ENCODE results near the gene ZFAND3.

Gene ZFAND3

DNA sequence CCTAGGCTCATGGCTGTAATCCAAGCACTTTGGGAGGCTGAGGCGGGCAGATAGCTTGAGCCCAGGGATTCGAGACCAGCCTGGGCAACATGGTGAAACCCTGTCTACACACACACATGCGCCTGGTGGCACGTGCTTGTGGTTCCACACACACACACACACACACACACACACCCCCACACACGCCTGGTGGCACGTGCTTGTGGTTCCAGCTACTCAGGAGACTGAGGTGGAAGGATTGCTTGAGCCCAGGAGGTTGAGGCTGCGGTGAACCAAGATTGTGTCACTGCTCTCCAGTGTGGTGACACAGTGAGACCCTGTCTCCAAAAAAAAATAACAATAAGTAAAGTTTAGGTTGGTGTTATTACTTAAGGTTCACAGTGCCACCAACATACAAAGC lies 165.8 kb downstream of the ZFAND3 start:
- Histone ChIP-seq H3K14ac (ENCODE audit: low read length in 2 of 2) (peak overlapping the region in 1 of 2 experiments; percentile 2), H4K91ac (ENCODE audit: low read length) (no peak overlapping the region), H3K4me1 (ENCODE audit: control insufficient read depth, insufficient read depth, low read depth, low read length) (peaks cover 8% of the 10 kb centered on the region), H3K4me3 (ENCODE audit: insufficient read depth in 1 of 2, low read depth in 1 of 2, low read length in 2 of 2) (no peak overlapping the region), H3K27me3 (ENCODE audit: control insufficient read depth in 1 of 2, insufficient read depth in 1 of 2, low read length in 2 of 2) (no peaks in the 10 kb centered on the region), H3K9ac (ENCODE audit: low read length) (no peak overlapping the region), H2BK120ac (ENCODE audit: low read depth, low read length) (no peak overlapping the region), H2BK15ac (ENCODE audit: low read depth, poor library complexity, severe bottlenecking) (no peak overlapping the region), H3K79me1 (replicated peaks; ENCODE audit: low read length, poor library complexity, severe bottlenecking) (peaks cover 8% of the 10 kb centered on the region), H2BK5ac (ENCODE audit: low read depth, low read length, poor library complexity, severe bottlenecking) (no peak overlapping the region), H3K18ac (ENCODE audit: low read depth in 1 of 2, low read length in 2 of 2) (no peak overlapping the region), H3K4me2 (ENCODE audit: low read length, poor library complexity, severe bottlenecking) (no peak overlapping the region), H3K9me3 (ENCODE audit: control insufficient read depth, low read length) (no peaks in the 10 kb centered on the region), H4K8ac (ENCODE audit: low read length) (no peak overlapping the region), H2BK12ac (ENCODE audit: low read length in 2 of 2) (no peak overlapping the region), H2AK5ac (ENCODE audit: low read length, severe bottlenecking) (no peak overlapping the region), H3K36me3 (ENCODE audit: control insufficient read depth in 1 of 2, insufficient read depth in 2 of 2, low read depth in 1 of 2, low read length in 2 of 2) (no peaks in the 10 kb centered on the region), H3K27ac (ENCODE audit: low read length, poor library complexity, severe bottlenecking) (no peak overlapping the region), H3K23ac (ENCODE audit: low read length in 2 of 2) (no peak overlapping the region), H2AFZ (ENCODE audit: low read depth, low read length) (no peak overlapping the region), H3K4ac (ENCODE audit: low read depth in 1 of 2, low read length in 2 of 2) (no peak overlapping the region)
- no peak for DNase-seq
- WGBS = 94% methylated on average over 5 of the region's 7 CpGs

- Histone ChIP-seq H3K27ac (ENCODE audit: low read length, poor library complexity, severe bottlenecking) (no peak overlapping the region), H3K79me1 (replicated peaks; ENCODE audit: low read length, poor library complexity, severe bottlenecking) (peaks cover 4% of the 10 kb centered on the region), H3K23ac (ENCODE audit: low read length in 2 of 2) (no peak overlapping the region), H3K18ac (ENCODE audit: low read depth in 1 of 2, low read length in 2 of 2) (no peak overlapping the region), H3K14ac (ENCODE audit: low read length in 2 of 2) (no peak overlapping the region), H2BK120ac (ENCODE audit: low read depth, low read length) (no peak overlapping the region), H4K8ac (ENCODE audit: low read length) (no peak overlapping the region), H3K9me3 (ENCODE audit: control insufficient read depth, low read length) (no peaks in the 10 kb centered on the region), H3K4me3 (ENCODE audit: insufficient read depth in 1 of 2, low read depth in 1 of 2, low read length in 2 of 2) (no peak overlapping the region), H2BK12ac (ENCODE audit: low read length in 2 of 2) (no peak overlapping the region), H2BK5ac (ENCODE audit: low read depth, low read length, poor library complexity, severe bottlenecking) (no peak overlapping the region), H3K9ac (ENCODE audit: low read length) (peak overlapping the region; percentile 65), H3K4me2 (ENCODE audit: low read length, poor library complexity, severe bottlenecking) (no peak overlapping the region), H3K36me3 (ENCODE audit: control insufficient read depth in 1 of 2, insufficient read depth in 2 of 2, low read depth in 1 of 2, low read length in 2 of 2) (no peaks in the 10 kb centered on the region), H3K4ac (ENCODE audit: low read depth in 1 of 2, low read length in 2 of 2) (no peak overlapping the region), H3K27me3 (ENCODE audit: control insufficient read depth in 1 of 2, insufficient read depth in 1 of 2, low read length in 2 of 2) (no peaks in the 10 kb centered on the region), H2AK5ac (ENCODE audit: low read length, severe bottlenecking) (no peak overlapping the region), H2AFZ (ENCODE audit: low read depth, low read length) (no peak overlapping the region), H4K91ac (ENCODE audit: low read length) (no peak overlapping the region), H2BK15ac (ENCODE audit: low read depth, poor library complexity, severe bottlenecking) (no peak overlapping the region), H3K4me1 (ENCODE audit: control insufficient read depth, insufficient read depth, low read depth, low read length) (peaks cover 11% of the 10 kb centered on the region)
- peak; percentile 41 for DNase-seq
- 100% methylated on average over 1 of the region's 1 CpG for WGBS
Measured at GRCh38 chr6:37987018-37987417, 167.5 kb downstream of the ZFAND3 start.

- DNase-seq = no peak
- no peak overlapping the region for H2BK120ac ChIP-seq (ENCODE audit: low read depth, low read length)
- no peak overlapping the region for H2BK5ac ChIP-seq (ENCODE audit: low read depth, low read length, poor library complexity, severe bottlenecking)
- H3K4me1 ChIP-seq (ENCODE audit: control insufficient read depth, insufficient read depth, low read depth, low read length) = peaks cover 11% of the 10 kb centered on the region
- H3K36me3 ChIP-seq (ENCODE audit: control insufficient read depth in 1 of 2, insufficient read depth in 2 of 2, low read depth in 1 of 2, low read length in 2 of 2) = no peaks in the 10 kb centered on the region
- H2BK12ac ChIP-seq (ENCODE audit: low read length in 2 of 2) = no peak overlapping the region
- H3K4me2 ChIP-seq (ENCODE audit: low read length, poor library complexity, severe bottlenecking) = no peak overlapping the region
- H3K9ac ChIP-seq (ENCODE audit: low read length) = peak overlapping the region; percentile 65
- H3K14ac ChIP-seq (ENCODE audit: low read length in 2 of 2) = no peak overlapping the region
- H4K91ac ChIP-seq (ENCODE audit: low read length) = no peak overlapping the region
- no peak overlapping the region for H3K18ac ChIP-seq (ENCODE audit: low read depth in 1 of 2, low read length in 2 of 2)
- no peak overlapping the region for H4K8ac ChIP-seq (ENCODE audit: low read length)
- no peaks in the 10 kb centered on the region for H3K9me3 ChIP-seq (ENCODE audit: control insufficient read depth, low read length)
- no peak overlapping the region for H3K4me3 ChIP-seq (ENCODE audit: insufficient read depth in 1 of 2, low read depth in 1 of 2, low read length in 2 of 2)
- no CpG with 5 or more reads among the region's 2 CpGs for WGBS
- peak overlapping the region; percentile 1 for H3K27ac ChIP-seq (ENCODE audit: low read length, poor library complexity, severe bottlenecking)
- no peak overlapping the region for H2BK15ac ChIP-seq (ENCODE audit: low read depth, poor library complexity, severe bottlenecking)
- peaks cover 4% of the 10 kb centered on the region for H3K79me1 ChIP-seq (replicated peaks; ENCODE audit: low read length, poor library complexity, severe bottlenecking)
- no peak overlapping the region for H3K4ac ChIP-seq (ENCODE audit: low read depth in 1 of 2, low read length in 2 of 2)
- no peak overlapping the region for H2AK5ac ChIP-seq (ENCODE audit: low read length, severe bottlenecking)
- H3K23ac ChIP-seq (ENCODE audit: low read length in 2 of 2) = no peak overlapping the region
- no peak overlapping the region for H2AFZ ChIP-seq (ENCODE audit: low read depth, low read length)
- no peaks in the 10 kb centered on the region for H3K27me3 ChIP-seq (ENCODE audit: control insufficient read depth in 1 of 2, insufficient read depth in 1 of 2, low read length in 2 of 2)
Measured at GRCh38 chr6:37987559-37987958, 168.0 kb downstream of the ZFAND3 start.

- Histone ChIP-seq H2BK120ac (ENCODE audit: low read depth, low read length) (no peak overlapping the region), H3K27me3 (ENCODE audit: control insufficient read depth in 1 of 2, insufficient read depth in 1 of 2, low read length in 2 of 2) (no peaks in the 10 kb centered on the region), H3K4ac (ENCODE audit: low read depth in 1 of 2, low read length in 2 of 2) (no peak overlapping the region), H3K9ac (ENCODE audit: low read length) (peak overlapping the region; percentile 65), H3K4me1 (ENCODE audit: control insufficient read depth, insufficient read depth, low read depth, low read length) (peaks cover 11% of the 10 kb centered on the region), H2AFZ (ENCODE audit: low read depth, low read length) (no peak overlapping the region), H4K8ac (ENCODE audit: low read length) (no peak overlapping the region), H3K4me3 (ENCODE audit: insufficient read depth in 1 of 2, low read depth in 1 of 2, low read length in 2 of 2) (no peak overlapping the region), H2BK15ac (ENCODE audit: low read depth, poor library complexity, severe bottlenecking) (no peak overlapping the region), H2BK12ac (ENCODE audit: low read length in 2 of 2) (no peak overlapping the region), H2BK5ac (ENCODE audit: low read depth, low read length, poor library complexity, severe bottlenecking) (no peak overlapping the region), H3K36me3 (ENCODE audit: control insufficient read depth in 1 of 2, insufficient read depth in 2 of 2, low read depth in 1 of 2, low read length in 2 of 2) (no peaks in the 10 kb centered on the region), H3K9me3 (ENCODE audit: control insufficient read depth, low read length) (no peaks in the 10 kb centered on the region), H3K27ac (ENCODE audit: low read length, poor library complexity, severe bottlenecking) (no peak overlapping the region), H3K4me2 (ENCODE audit: low read length, poor library complexity, severe bottlenecking) (no peak overlapping the region), H3K14ac (ENCODE audit: low read length in 2 of 2) (no peak overlapping the region), H3K18ac (ENCODE audit: low read depth in 1 of 2, low read length in 2 of 2) (no peak overlapping the region), H3K79me1 (replicated peaks; ENCODE audit: low read length, poor library complexity, severe bottlenecking) (peaks cover 3% of the 10 kb centered on the region), H4K91ac (ENCODE audit: low read length) (no peak overlapping the region), H3K23ac (ENCODE audit: low read length in 2 of 2) (no peak overlapping the region), H2AK5ac (ENCODE audit: low read length, severe bottlenecking) (no peak overlapping the region)
- DNase-seq = peak; percentile 56
- 91% methylated on average over 1 of the region's 2 CpGs for WGBS
Measured at GRCh38 chr6:37988127-37988526, 168.6 kb downstream of the ZFAND3 start.
